GM21528 (cell line): ENCODE data around the gene CACNG1.
"Not testable (repeated sequence)": the region's sequence is repeated elsewhere in the genome, so short reads cannot be mapped to it uniquely, and the experiment has no call there.

Experiments
- ATAC-seq: cut with Tn5 transposase; IDR thresholded peaks from one replicate; pipeline ENCODE4 v1.9.1; 2021; ENCODE audit warnings: mild to moderate bottlenecking, moderate library complexity; ENCODE audit not compliant: unreplicated experiment, low FRiP score

The CACNG1 gene

DNA sequence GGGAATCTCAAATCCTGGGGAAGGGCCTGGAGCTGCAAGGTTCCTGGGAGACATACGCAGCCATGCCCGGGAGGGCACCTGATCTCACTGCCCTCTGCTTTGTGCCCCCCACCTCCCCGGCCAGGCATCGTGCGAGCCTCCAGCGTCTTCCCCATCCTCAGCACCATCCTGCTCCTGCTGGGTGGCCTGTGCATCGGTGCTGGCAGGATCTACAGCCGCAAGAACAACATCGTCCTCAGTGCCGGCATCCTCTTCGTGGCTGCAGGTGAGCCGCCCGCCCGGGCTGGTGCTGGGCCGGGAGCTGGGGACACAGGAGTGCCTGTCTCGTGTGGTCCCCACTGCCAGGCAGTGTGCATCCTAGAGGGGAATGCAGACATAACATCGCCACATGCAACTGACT lies 19.6 kb upstream of the CACNG1 start:
- ATAC-seq = no peak

DNA sequence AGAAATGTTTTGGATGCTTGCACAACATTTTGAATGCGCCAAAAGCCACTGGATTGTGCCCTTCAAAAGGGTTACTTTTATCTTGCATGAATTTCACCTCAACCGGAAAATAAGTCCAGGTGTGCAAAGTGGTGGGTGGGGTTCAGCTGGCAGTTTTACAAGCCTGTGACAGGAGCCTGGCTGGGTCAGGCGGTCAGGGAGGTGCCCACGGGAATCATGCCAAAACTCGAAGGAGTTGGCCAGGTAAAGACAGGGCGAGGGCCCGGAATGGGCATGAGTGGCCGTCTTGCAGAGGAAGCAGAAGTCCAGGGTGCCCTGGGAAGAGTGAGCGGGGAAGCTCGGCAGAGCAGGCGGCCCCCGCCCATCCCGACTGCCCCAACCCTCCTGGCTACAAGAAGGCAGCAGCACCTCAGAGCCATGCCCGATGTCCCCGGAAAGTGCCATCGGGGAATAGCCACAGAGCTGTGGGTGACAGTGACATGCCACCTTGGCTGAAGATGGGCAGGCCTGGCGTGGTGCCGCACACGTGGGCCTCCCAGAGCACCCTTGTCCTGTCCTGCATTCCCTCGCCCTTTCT lies 19.1 kb upstream of the CACNG1 start:
- ATAC-seq = no peak

DNA sequence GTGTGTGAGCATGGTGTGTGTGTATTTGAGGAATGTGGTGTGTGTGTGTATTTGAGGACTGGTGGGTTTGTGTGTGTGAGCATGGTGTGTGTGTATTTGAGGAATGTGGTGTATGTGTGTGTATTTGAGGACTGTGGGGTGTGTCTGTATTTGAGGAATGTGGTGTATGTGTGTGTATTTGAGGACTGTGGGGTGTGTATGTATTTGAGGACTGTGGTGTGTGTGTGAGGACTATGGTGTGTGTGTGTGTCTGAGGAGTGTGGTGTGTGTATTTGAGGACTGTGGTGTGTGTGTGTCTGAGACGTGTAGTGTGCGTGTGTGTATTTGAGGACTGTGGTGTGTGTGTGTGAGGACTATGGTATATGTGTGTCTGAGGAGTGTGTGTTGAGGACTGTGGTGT lies 18.0 kb upstream of the CACNG1 start:
- no peak for ATAC-seq

DNA sequence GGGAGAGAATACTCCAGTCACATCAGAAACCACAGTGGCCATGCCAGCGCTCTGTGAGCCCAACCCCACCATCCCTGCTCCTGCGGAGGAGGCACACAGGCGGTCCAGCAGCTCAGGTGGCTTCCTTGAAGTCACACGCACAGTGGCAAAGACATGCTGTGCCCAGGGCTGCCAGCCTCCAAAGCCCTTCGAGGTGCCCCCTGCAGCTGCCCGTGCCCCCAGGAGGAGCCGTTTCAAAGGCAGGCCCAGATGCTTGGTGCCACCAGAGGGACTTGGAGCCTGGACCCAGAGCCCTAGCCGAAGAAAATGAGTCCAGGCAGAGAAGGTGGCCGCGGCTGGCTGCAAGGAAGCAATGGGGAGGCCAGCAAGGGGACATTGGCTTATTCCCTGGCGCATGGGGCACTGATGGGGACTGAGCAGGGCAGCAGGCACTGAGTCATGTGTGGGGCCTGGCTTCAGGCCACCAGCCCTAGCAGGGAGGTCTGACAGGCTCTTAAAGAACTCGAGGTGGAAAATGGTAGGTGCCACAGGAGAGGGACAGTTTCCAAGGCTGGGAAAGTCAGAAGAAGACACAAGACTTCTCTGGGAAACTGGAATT lies 17.2 kb upstream of the CACNG1 start:
- no peak for ATAC-seq

- no peak for ATAC-seq
These were observed 13.7 kb upstream of the CACNG1 start for GRCh38 chr17:67030641-67031040.

DNA sequence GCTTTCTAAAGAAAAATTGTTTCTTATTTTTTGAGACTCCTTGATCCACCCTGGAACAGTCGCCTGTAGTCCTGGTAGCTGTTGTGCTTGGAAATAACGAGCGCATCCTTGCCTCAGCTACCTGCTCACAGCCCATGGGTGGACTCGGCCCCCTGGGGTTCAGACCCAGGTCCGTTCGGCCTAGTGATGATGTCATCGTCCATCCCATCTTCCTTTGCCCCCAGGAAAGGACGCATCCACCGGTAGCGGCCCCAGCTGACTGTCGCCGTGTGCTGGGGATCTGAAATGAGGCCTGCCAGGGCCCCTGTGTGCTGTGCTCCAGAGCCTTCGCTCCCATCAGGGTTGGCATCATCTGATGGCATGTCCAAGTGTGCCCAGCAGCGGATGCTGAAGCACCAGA lies 12.0 kb upstream of the CACNG1 start:
- no peak for ATAC-seq

DNA sequence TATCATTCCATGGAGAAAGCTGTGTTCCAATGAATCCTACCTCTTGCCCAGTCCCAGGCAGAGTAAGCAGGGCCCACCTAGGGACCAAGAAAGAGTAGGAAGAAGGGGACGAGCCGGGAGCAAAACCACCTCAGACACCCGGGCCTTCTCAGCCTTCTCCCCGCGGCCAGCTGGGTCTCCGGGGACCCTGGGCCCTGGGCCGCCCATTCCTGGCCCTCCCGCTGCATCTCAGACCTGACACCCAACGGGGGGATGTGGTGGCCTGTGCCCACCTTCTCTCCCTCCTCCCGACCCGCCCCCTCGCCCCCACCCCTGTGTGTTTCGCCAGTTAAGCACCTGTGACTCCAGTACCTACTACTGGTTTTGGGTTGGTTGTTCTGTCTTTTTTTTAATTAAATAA lies 11.4 kb upstream of the CACNG1 start:
- ATAC-seq = no peak

DNA sequence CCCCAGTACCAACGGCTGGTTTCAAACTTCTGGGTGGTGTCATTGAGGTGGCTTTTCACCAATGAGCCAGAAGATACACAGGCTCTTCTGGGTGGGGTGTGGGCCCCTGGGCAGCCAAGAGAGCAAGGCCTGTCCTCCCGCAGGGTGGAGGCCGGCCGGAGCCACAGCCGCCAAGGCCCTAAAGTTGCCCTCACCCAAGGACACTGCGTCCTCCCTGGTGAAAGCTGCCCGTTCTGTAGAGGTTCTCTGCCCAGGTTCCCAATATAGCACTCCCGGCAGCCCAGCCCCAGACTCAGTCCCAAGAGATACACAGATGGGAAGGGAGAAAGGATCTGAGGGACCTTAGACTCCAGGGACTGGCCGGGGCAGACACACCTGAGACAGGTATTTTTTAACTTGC lies 10.7 kb upstream of the CACNG1 start:
- no peak for ATAC-seq

GRCh38 chr17:67035131-67036083 lies 8.9 kb upstream of the CACNG1 start:
- ATAC-seq = peak; percentile 67

DNA sequence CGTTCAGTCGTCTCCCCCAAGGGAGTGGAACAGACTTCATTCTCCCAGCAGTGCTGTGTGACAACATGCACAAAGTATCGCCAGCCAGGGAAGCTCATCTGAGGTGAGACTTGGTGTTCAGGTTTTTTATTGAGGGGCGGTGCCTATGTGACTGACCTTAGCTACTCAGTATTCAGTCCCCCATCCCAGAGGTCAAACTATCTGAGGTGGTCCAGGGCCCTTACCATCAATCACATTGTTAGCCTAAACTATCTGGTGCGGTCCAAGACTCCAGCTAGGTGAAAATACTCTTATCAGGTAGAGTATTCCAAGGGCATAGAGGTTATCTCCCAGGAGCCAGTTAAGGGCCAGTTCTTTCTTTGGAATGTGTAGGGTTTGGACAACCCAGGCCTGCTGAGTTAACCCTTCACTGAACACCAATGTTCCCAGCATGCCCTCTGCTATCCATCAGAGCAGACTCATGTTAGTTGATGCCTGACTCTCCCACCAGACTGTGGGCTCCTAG lies 5.4 kb upstream of the CACNG1 start:
- no peak for ATAC-seq

GRCh38 chr17:67040652-67041051 lies 3.7 kb upstream of the CACNG1 start:
- ATAC-seq = no peak

DNA sequence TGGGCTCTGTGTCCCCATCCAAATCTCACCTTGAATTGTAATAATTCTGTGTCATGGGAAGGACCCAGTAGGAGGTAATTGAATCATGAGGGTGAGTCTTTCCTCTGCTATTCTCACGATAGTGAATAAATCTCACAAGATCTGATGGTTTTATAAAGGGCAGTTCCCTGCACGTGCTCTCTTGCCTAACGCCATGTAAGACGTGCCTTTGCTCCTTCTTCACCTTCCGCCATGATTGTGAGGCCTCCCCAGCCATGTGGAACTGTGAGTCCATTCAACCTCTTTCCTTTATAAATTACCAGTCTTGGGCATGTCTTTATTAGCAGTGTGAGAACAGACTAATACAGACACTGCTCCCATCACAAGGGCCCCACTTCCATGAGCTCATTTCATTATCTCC lies 3.2 kb upstream of the CACNG1 start:
- not testable (repeated sequence) for ATAC-seq

DNA sequence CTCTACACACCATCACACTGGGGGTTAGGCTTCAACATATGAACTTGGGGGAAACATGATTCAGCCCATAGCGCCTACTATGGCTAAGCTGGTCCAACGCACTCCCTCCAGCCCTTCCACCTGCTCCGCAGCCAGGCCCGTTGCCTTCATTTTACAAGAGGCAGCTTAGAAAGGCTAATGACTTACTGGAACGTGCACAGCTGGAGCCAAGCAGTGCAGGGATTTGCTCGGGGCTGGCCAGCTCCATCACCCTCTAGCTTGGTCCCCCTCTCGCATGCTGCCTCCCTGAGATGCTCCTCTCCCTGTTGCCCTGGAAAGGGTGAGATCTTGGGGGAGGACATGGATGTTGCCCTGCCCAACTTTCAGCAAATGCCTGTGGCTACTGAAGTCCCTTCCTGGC lies 2.8 kb upstream of the CACNG1 start:
- ATAC-seq = no peak

DNA sequence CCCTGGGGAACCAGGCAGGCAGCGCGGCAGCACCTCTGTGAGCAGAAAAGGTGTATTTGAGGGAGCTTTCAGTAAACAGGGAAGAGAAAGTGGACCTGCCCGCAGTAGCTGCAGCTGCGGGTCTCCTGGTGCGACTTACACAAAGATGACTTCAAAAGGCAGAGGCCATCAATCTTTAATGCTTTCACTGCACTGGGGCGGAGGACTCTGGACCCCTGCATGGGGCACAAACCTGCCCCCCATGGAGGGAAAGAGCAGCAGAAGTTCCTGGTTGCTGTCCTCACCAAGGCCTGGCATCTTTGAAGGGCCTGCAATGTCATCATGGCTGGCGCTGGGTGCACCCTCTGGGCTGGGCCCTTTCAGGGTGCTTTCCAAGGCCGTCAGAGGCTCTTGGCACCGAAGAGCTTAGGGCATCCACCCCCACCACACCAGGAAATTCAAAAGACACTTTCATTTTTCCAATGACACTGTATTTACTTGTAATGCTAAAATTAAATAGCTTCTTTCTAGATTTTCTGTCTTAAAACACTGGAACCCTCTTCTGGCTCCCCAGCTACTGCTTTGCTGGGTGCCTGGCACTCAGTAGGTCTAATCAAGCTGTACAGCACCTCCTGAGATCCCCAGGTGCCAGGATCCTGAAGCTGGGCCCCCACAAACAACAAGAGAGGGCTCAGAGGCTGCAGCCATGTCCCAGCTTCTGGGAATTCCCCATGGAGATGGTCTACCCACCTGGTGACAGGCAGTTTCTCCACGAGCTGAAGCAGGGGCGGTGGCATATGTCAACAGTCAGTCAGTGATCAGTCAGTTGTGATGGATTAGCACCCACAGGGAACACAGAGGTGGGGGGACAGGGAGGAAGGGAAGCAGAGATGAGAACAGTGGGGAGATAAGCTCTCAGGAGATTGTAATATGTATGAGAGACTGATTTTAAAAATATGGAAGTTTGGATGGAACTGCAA lies 2.1 kb upstream of the CACNG1 start:
- no peak for ATAC-seq

DNA sequence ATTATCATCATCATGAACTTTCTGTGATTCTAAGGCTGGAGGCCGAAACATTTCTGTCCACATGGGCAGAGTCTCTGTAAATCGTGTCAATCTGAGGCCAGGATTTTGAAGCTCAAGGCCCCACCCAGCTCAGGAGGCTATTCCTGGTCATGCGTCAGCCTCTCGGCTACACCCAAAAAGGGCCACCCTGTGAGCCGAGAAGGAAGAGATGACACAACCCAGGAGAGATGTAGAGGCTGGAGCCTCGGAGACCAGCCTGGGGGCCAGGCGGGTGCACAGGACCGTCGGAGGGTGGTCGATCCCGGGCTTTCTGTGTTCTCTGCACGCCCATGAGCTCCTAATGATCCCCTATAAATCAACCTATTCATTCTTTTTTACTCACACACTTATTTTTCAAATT lies 1.1 kb upstream of the CACNG1 start:
- no peak for ATAC-seq

DNA sequence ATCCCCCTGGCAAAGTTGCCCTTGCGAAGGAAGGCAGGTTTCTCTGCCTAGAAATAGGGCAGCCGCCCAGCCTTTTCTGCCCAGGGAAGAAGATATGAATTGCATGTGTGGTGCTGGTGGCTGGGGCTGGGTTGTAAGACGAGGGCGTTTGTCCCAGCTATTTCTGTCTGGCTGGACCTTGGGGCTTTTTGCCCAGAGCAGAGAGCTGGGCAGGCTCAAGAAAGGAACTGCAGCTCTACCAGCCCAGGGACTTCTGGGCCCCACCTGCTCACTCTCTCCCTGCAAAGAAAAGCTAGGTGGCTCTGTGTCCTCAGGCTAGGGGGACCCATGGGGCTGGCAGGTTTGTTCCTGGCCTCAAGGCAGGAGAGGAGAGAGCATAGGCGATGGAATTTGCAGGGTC lies 586 bp downstream of the CACNG1 start:
- ATAC-seq = no peak

GRCh38 chr17:67046398-67046797 lies 2.0 kb downstream of the CACNG1 start:
- ATAC-seq = no peak

DNA sequence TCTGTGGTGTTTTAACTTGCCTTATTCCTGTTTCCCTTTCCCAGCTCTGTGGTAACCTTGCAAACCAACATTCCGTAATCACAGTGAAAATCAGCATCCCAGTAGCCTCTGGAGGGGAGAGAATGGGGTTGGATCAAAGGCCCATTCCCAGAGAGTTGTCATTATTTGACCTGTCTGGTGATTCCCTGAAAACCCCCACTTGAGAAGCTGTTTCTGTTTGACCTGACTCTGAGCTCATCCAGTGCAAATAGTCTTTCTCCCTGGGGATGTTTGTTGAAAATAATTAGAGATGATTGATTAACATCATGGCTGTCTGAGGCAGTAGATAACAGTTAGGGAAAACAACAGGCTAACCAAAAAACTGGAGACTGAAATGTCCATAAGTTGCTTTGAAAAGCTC lies 3.0 kb downstream of the CACNG1 start:
- no peak for ATAC-seq

GRCh38 chr17:67049025-67049739 lies 4.8 kb downstream of the CACNG1 start:
- no peak for ATAC-seq

DNA sequence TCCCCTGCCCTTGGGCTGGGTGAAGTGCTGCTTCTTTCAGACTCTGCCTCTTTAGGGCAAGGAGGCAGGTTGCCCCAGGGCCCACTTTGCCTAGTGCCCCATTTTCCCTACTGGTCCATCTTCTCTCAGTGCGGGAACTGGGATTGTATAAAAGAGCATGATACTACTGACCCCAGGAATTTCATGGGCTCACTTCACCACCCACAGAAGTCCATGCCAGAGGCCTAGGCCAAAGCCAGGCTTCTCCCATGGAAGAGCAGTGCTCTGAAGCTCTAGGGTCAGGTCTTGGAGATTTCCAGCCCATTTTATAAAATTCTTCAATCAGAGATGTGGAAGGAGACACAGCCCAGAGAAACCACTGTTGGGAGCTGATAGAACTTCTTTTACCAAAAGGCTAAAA lies 5.7 kb downstream of the CACNG1 start:
- no peak for ATAC-seq
